ENCODE measurements around the gene TRA2B.
"Not testable (repeated sequence)": the region's sequence is repeated elsewhere in the genome, so short reads cannot be mapped to it uniquely, and the experiment has no call there.

The TRA2B gene

DNA sequence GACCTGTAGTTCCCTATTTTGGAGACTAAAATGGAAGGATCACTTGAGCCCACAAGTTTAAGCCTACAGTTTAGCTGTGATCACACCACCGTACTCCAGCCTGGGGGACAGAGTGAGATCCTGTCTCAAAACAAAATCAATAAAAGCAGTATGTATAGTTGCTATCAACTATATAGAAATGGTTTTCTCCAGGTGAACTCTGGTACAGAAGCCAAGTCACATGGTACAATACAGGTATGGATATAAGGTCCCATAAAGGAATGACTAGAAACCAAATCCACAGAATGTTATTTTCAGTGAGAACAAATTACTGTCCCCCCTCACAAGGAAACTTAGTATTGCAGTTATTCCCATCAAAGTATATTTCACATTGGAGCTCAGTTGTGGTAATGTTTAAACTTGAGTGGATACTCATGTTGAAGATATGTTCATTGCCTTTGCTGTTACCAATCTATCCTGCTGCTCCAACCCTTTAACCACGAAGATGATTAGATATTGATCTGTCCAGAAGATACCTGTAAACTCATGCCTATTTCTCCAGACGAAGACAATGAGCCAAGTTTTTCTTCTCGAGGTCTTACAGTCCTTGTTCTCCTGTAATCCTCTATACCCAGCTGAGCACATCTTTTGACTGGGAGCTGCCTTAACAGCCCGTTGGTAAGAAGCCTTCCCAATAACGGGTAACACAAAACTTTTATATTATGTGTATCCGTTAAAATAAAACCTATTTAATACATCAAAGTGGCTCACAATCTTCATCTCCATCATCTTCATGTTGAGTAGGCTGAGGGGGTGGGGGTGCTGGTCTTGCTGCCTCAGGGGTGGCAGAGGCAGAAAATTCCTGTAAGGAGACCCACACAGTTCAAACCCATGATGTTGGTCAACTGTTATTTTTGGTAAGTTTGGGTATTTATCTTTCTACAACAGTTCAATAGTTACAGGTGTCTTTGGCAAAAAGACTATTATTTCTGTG, 24.6 kb downstream of the TRA2B start:
- TF ChIP-seq, protein P1, sequence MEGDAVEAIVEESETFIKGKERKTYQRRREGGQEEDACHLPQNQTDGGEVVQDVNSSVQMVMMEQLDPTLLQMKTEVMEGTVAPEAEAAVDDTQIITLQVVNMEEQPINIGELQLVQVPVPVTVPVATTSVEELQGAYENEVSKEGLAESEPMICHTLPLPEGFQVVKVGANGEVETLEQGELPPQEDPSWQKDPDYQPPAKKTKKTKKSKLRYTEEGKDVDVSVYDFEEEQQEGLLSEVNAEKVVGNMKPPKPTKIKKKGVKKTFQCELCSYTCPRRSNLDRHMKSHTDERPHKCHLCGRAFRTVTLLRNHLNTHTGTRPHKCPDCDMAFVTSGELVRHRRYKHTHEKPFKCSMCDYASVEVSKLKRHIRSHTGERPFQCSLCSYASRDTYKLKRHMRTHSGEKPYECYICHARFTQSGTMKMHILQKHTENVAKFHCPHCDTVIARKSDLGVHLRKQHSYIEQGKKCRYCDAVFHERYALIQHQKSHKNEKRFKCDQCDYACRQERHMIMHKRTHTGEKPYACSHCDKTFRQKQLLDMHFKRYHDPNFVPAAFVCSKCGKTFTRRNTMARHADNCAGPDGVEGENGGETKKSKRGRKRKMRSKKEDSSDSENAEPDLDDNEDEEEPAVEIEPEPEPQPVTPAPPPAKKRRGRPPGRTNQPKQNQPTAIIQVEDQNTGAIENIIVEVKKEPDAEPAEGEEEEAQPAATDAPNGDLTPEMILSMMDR (conservative IDR thresholded peaks at IDR 0.05) = no peak
- no peak for TF ChIP-seq ZFX (IDR thresholded peaks at IDR 0.05)
- no peak overlapping the region for H3K27ac ChIP-seq

DNA sequence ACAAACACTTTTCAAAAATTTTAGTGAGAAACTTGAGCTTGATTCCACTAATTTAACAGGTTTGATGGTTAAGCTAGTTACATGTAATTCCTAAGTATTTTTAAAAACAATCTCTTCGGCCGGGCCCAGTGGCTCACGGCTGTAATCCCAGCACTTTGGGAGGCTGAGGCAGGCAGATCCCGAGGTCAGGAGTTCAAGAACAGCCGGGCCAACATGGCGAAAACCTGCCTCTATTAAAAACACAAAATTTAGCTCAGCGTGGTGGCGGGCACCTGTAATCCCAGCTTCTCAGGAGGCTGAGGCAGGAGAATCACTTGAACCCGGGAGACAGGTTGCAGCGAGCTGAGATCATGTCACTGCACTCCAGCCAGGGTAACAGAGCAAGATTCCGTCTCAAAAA, 25.3 kb downstream of the TRA2B start:
- no peak overlapping the region for H3K27ac ChIP-seq
- no peak for TF ChIP-seq ZFX (IDR thresholded peaks at IDR 0.05)
- TF ChIP-seq, protein P1 (conservative IDR thresholded peaks at IDR 0.05) = no peak

DNA sequence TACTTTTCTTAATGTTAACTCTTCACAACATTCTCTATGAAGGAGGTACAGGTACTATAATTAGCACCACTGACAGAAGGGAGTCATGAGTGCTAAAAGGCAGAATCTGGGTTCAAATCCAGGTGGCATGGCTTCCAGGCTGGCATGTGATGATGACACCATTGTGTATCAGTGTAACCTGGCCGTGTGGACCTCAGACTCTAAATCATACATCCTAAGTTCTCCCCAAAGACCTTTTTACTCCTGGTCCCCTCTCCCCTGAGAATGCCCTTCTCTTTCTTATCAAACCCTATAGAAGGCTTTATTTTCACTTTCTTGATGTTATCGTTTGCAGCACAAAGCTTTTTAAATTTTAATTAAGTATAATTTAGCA, 26.8 kb downstream of the TRA2B start:
- not testable (repeated sequence) for H3K27ac ChIP-seq

DNA sequence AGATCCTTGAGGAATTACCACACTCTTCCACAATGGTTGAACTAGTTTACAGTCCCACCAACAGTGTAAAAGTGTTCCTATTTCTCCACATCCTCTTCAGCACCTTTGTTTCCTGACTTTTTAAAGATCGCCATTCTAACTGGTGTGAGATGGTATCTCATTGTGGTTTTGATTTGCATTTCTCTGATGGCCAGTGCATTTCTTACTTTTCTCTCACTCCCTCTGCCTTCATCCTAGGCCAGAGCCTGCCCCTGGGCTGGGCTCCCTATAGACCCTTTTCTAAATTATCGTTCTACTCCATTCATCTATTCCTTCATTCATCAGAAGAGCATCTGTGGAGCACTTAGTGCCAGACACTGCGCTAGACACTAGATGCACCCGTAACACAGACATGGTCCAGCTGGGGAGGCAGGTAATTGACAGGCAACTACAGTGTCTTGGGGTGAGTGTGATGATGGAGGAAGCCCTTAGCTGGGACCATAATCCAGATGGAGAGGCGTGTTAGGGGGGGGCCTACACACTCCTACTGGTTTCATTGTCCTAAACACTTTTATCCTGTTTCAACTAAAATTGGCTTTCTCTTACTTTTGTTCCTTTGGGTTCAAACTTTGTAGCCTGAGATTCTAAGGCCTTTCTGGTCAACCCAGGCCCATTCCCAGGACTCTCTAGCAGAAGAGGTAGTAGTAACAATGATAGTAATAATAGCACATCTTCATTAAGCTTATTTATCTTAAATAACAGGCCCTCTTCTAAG, 27.3 kb downstream of the TRA2B start:
- not testable (repeated sequence) for H3K27ac ChIP-seq

DNA sequence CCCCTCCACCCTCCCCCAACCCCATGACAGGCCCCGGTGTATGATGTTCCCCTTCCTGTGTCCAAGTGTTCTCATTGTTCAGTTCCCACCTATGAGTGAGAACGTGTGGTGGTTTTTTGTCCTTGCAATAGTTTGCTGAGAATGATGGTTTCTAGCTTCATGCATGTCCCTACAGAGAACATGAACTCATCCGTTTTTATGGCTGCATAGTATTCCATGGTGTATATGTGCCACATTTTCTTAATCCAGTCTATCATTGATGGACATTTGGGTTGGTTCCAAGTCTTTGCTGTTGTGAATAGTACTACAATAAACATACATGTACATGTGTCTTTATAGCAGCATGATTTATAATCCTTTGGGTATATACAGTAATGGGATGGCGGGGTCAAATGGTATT, 27.9 kb downstream of the TRA2B start:
- H3K27ac ChIP-seq = not testable (repeated sequence)

DNA sequence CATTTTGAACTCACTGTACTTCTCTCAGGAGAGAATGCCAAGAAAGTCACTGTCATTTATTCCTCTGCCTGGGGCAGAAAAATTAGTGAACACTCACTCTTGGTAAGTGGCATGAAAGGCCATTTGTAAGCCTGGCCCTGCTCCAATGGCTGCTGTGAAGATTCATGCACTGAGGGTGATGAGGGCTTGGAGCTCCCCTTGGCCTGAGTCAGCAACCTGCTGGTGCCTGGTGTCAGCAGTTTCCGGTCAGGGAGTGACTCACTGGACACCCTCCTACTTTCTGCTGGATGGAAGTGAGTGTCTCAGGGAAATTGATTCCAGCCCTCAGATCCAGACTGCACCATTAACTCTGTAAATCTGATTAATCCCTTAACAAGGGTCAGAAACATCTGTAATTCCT, 37.6 kb downstream of the TRA2B start:
- TF ChIP-seq, protein P1 (conservative IDR thresholded peaks at IDR 0.05) = no peak
- TF ChIP-seq ZFX (IDR thresholded peaks at IDR 0.05) = no peak
- no peak overlapping the region for H3K27ac ChIP-seq

DNA sequence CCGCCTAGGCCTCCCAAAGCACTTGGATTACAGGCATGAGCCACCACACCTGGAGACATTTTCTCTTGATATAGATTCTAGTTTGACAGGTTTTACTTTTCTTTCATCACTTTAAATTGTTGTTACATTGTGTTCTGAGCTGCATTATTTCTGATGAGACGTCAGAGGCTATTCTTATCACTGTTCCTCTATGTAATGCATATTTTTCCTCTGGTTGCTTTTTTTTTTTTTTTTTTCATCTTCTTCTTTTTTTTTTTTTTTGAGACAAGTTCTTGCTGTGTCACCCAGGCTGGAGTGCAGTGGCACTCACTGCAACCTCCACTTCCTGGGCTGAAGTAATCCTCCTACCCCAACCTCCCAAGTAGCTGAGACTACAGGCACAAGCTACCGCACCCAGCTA, 41.2 kb downstream of the TRA2B start:
- H3K27ac ChIP-seq = no peak overlapping the region
- TF ChIP-seq ZFX (IDR thresholded peaks at IDR 0.05) = no peak
- TF ChIP-seq, protein P1 (conservative IDR thresholded peaks at IDR 0.05) = no peak

DNA sequence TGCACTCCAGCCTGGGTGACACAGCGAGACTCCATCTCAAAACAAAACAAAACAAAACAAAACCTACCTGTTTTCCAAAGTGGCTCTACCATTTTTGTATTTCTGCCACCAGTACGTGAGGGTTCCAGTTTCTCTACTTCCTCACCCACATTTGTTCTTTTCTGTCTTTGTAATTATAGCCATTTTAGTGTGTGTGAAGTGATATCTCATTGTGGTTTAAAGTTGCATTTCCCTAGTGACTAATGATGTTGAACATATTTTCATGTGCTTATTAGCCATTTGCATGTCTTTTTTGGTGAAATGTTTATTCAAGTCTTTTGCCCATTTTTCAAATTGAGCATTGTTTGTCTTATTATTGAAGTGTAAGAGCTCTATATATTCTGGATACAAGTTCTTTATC, 50.7 kb downstream of the TRA2B start:
- no peak overlapping the region for H3K27ac ChIP-seq
- TF ChIP-seq, protein P1 (conservative IDR thresholded peaks at IDR 0.05) = no peak
- no peak for TF ChIP-seq ZFX (IDR thresholded peaks at IDR 0.05)

DNA sequence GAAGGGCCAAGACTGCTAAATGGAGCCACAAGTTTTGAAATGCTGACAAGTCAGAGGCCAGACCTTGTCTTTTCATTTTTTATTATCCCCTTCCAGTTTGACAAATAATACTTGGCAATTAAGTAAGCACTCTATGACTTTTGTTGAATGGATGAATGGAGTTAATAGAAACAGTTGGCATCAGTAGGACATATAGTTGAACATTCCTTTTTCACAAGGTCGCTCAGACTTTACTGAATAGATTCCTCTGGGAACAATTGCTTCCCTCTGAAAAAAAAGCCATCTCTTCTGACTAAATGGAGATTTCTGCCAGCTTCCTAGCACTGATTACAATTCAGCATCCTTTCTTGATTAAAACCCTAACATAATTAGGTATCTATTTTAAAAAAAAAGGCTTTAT, 53.2 kb downstream of the TRA2B start:
- no peak for TF ChIP-seq ZFX (IDR thresholded peaks at IDR 0.05)
- TF ChIP-seq, protein P1 (conservative IDR thresholded peaks at IDR 0.05) = no peak
- no peak overlapping the region for H3K27ac ChIP-seq
